GM19467 (cell line): ENCODE results near the gene PIGR.

Source experiments
- ATAC-seq: cut with Tn5 transposase; IDR thresholded peaks from one replicate; pipeline ENCODE4 v1.9.1; 2021; ENCODE audit warnings: mild to moderate bottlenecking, moderate library complexity; ENCODE audit not compliant: unreplicated experiment

The PIGR gene

GRCh38 chr1:206911064-206911663 is 35.1 kb downstream of the PIGR start:
- no peak for ATAC-seq

GRCh38 chr1:206909883-206910318 is 36.4 kb downstream of the PIGR start:
- ATAC-seq = no peak

- no peak for ATAC-seq
Observed at GRCh38 chr1:206909161-206909882, 36.9 kb downstream of the PIGR start.

GRCh38 chr1:206908038-206908437 is 38.2 kb downstream of the PIGR start:
- no peak for ATAC-seq

GRCh38 chr1:206907304-206907991 is 38.8 kb downstream of the PIGR start:
- no peak for ATAC-seq

- ATAC-seq = peak; percentile 60
Observed at GRCh38 chr1:206905295-206906164, 40.7 kb downstream of the PIGR start.

GRCh38 chr1:206904423-206905142 is 41.7 kb downstream of the PIGR start:
- ATAC-seq = no peak

- no peak for ATAC-seq
Observed at GRCh38 chr1:206903687-206904086, 42.6 kb downstream of the PIGR start.

GRCh38 chr1:206902702-206903101 is 43.6 kb downstream of the PIGR start:
- ATAC-seq = no peak

GRCh38 chr1:206901944-206902343 is 44.3 kb downstream of the PIGR start:
- no peak for ATAC-seq

GRCh38 chr1:206900149-206900548 is 46.1 kb downstream of the PIGR start:
- no peak for ATAC-seq

GRCh38 chr1:206899717-206900116 is 46.5 kb downstream of the PIGR start:
- no peak for ATAC-seq

GRCh38 chr1:206898915-206899431 is 47.3 kb downstream of the PIGR start:
- no peak for ATAC-seq

- ATAC-seq = no peak
Observed at GRCh38 chr1:206898089-206898914, 48.0 kb downstream of the PIGR start.

- no peak for ATAC-seq
Observed at GRCh38 chr1:206897175-206897574, 49.1 kb downstream of the PIGR start, which contains the start of gene IL24. Gene IL24, plus strand, starts transcription at chr1:206897443. Its CDS starts 390 bp downstream, at chr1:206897833.

- ATAC-seq = no peak
Observed at GRCh38 chr1:206896261-206896660, 50.0 kb downstream of the PIGR start.

GRCh38 chr1:206895837-206896242 is 50.4 kb downstream of the PIGR start:
- ATAC-seq = no peak

GRCh38 chr1:206895325-206895724 is 50.9 kb downstream of the PIGR start:
- no peak for ATAC-seq

GRCh38 chr1:206893380-206893779 is 52.9 kb downstream of the PIGR start:
- no peak for ATAC-seq
